ENCODE results near the gene GSE1. TPM values are rescaled to one million over a fixed set of nuclear protein-coding genes. Genes with fewer than 3 reads are reported as not detected.

GSE1 gene
- polyA plus RNA-seq, 1 donor (not counting 4 experiments of a cell fraction or from before 2014, with no cell fraction given), result 5.0 TPM

DNA sequence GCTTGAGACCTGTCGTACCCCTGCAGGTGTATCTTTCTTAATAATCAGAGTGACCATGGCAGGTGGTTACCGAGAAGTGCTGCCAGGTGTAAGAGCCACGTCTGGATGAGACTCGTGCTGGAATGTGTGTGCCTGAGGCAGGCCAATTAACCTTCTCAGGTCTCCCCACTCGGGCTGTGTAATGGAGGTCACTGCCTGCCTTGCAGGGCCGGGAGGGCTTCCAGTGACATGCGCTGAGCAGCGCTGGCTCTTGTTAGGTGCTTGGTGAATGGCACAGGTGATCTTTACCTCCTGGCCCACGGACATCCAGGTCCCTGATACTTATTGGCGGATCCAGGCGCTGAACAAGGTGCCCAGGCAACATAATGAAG is 4.6 kb upstream of the GSE1 start:
- peaks cover 14% of the 10 kb centered on the region for H4K20me1 ChIP-seq (ENCODE audit: control insufficient read depth, extremely low read depth, insufficient read depth, low read length)
- FAIRE-seq, result no peak

DNA sequence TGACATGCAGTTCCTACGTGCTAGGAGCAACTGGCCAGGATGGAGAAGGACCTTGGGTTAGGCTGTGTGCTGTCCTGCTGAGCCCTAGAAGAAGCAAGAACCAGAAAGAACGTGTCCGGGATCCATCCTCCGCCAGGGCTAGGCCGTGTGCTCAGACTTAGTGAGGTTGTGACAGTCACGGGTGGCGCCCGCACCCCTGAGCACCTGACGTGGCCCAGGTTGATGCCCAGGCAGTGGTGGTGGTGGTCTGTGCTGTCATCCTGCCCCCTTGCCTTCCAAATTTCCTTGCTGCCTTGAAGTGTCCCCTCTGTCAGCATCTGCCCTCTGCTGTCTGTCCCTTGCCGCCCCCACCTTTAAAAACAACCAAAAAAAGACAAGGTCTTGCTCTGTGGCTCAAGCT is 4.2 kb upstream of the GSE1 start:
- Histone ChIP-seq H3K9ac (ENCODE audit: control insufficient read depth, extremely low read depth, insufficient read depth, low read length) (no peak overlapping the region), H3K9me1 (ENCODE audit: control insufficient read depth, extremely low read depth, insufficient read depth, low read length) (no peaks in the 10 kb centered on the region), H3K4me3 (ENCODE audit: control insufficient read depth in 2 of 3, extremely low read depth in 1 of 3, insufficient read depth in 2 of 3, low read depth in 1 of 3, low read length in 3 of 3) (no peak overlapping the region), H3K79me2 (ENCODE audit: control insufficient read depth, insufficient read depth, low read length) (no peaks in the 10 kb centered on the region), H3K9me3 (ENCODE audit: control insufficient read depth, low read depth, low read length) (no peaks in the 10 kb centered on the region), H3K4me2 (ENCODE audit: control insufficient read depth, extremely low read depth, insufficient read depth, low read depth, low read length) (no peak overlapping the region), H2AFZ (ENCODE audit: control insufficient read depth, low read length) (no peak overlapping the region), H3K27me3 (ENCODE audit: control insufficient read depth, extremely low read depth, insufficient read depth, low read length) (peaks cover 15% of the 10 kb centered on the region), H4K20me1 (ENCODE audit: control insufficient read depth, extremely low read depth, insufficient read depth, low read length) (peaks cover 14% of the 10 kb centered on the region), H3K36me3 (ENCODE audit: control insufficient read depth in 2 of 2, extremely low read depth in 1 of 2, insufficient read depth in 2 of 2, low read length in 2 of 2) (no peaks in the 10 kb centered on the region), H3K4me1 (ENCODE audit: control insufficient read depth, extremely low read depth, insufficient read depth, low read length) (peaks cover 16% of the 10 kb centered on the region), H3K27ac (ENCODE audit: control insufficient read depth, insufficient read depth, low read length) (no peak overlapping the region)
- TF ChIP-seq, protein P1, sequence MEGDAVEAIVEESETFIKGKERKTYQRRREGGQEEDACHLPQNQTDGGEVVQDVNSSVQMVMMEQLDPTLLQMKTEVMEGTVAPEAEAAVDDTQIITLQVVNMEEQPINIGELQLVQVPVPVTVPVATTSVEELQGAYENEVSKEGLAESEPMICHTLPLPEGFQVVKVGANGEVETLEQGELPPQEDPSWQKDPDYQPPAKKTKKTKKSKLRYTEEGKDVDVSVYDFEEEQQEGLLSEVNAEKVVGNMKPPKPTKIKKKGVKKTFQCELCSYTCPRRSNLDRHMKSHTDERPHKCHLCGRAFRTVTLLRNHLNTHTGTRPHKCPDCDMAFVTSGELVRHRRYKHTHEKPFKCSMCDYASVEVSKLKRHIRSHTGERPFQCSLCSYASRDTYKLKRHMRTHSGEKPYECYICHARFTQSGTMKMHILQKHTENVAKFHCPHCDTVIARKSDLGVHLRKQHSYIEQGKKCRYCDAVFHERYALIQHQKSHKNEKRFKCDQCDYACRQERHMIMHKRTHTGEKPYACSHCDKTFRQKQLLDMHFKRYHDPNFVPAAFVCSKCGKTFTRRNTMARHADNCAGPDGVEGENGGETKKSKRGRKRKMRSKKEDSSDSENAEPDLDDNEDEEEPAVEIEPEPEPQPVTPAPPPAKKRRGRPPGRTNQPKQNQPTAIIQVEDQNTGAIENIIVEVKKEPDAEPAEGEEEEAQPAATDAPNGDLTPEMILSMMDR (optimal IDR thresholded peaks at IDR 0.05 in 1 of 3, IDR thresholded peaks at IDR 0.05 in 1 of 3, conservative IDR thresholded peaks at IDR 0.05 in 1 of 3; ENCODE audit: extremely low read depth in 1 of 3, insufficient read depth in 2 of 3, low read length in 3 of 3), result no peak
- no peak for TF ChIP-seq EZH2 (IDR thresholded peaks at IDR 0.05; ENCODE audit: low read length)
- dilution Hi-C loops (cut with MboI; ENCODE audit: extremely low pct_ligation_motif_present, low sequenced_read_pairs), result no loop called here
- DNase-seq (ENCODE audit: low read depth, low spot score) (no peak), FAIRE-seq (no peak)

More for the DNA sequence above, 4.6 kb upstream of the GSE1 start:
- peaks cover 16% of the 10 kb centered on the region for H3K4me1 ChIP-seq (ENCODE audit: control insufficient read depth, extremely low read depth, insufficient read depth, low read length)
- H3K9me3 ChIP-seq (ENCODE audit: control insufficient read depth, low read depth, low read length), result no peaks in the 10 kb centered on the region
- DNase-seq (ENCODE audit: low read depth, low spot score), result no peak
- H3K4me3 ChIP-seq (ENCODE audit: control insufficient read depth in 2 of 3, extremely low read depth in 1 of 3, insufficient read depth in 2 of 3, low read depth in 1 of 3, low read length in 3 of 3), result no peak overlapping the region
- no peak overlapping the region for H2AFZ ChIP-seq (ENCODE audit: control insufficient read depth, low read length)
- dilution Hi-C loops (cut with MboI; ENCODE audit: extremely low pct_ligation_motif_present, low sequenced_read_pairs), result no loop called here
- H3K27ac ChIP-seq (ENCODE audit: control insufficient read depth, insufficient read depth, low read length), result no peak overlapping the region
- H3K79me2 ChIP-seq (ENCODE audit: control insufficient read depth, insufficient read depth, low read length), result no peaks in the 10 kb centered on the region
- no peaks in the 10 kb centered on the region for H3K36me3 ChIP-seq (ENCODE audit: control insufficient read depth in 2 of 2, extremely low read depth in 1 of 2, insufficient read depth in 2 of 2, low read length in 2 of 2)
- H3K4me2 ChIP-seq (ENCODE audit: control insufficient read depth, extremely low read depth, insufficient read depth, low read depth, low read length), result no peak overlapping the region
- no peaks in the 10 kb centered on the region for H3K9me1 ChIP-seq (ENCODE audit: control insufficient read depth, extremely low read depth, insufficient read depth, low read length)
- H3K27me3 ChIP-seq (ENCODE audit: control insufficient read depth, extremely low read depth, insufficient read depth, low read length), result peaks cover 15% of the 10 kb centered on the region
- no peak for TF ChIP-seq EZH2 (IDR thresholded peaks at IDR 0.05; ENCODE audit: low read length)
- TF ChIP-seq, protein P1 (optimal IDR thresholded peaks at IDR 0.05 in 1 of 3, IDR thresholded peaks at IDR 0.05 in 1 of 3, conservative IDR thresholded peaks at IDR 0.05 in 1 of 3; ENCODE audit: extremely low read depth in 1 of 3, insufficient read depth in 2 of 3, low read length in 3 of 3), result no peak
- no peak overlapping the region for H3K9ac ChIP-seq (ENCODE audit: control insufficient read depth, extremely low read depth, insufficient read depth, low read length)

Measured in keratinocyte (primary cell).